Smooth muscle cell (in vitro differentiated cells): ENCODE data around the gene NXNL1. TPM values are rescaled to one million over a fixed set of nuclear protein-coding genes. Genes with fewer than 3 reads are reported as not detected.

Experiments
- DNase-seq: peaks from one replicate; lab custom pipeline; 2025; ENCODE audit not compliant: unreplicated experiment; lab: John Stamatoyannopoulos, UW
- H2AFZ ChIP-seq: fragments of 200-600 bp; sonication (generic); 2 replicates; pipeline ENCODE4 v1.6.0; 2016; ENCODE audit warnings: antibody characterized with exemption, low read depth, mild to moderate bottlenecking
- H3F3A ChIP-seq: fragments of 200-600 bp; sonication (generic); 2 replicates; pipeline ENCODE4 v1.6.0; 2017; ENCODE audit warnings: antibody characterized with exemption, low read depth
- H3K27ac ChIP-seq: fragments of 200-600 bp; sonication (generic); 2 replicates; pipeline ENCODE4 v1.5.1; 2016; ENCODE audit warnings: low read depth, mild to moderate bottlenecking
- H3K27me3 ChIP-seq: fragments of 200-600 bp; sonication (generic); 2 replicates; pipeline ENCODE4 v1.6.1; 2016; ENCODE audit warnings: low read depth, mild to moderate bottlenecking
- H3K36me3 ChIP-seq: fragments of 200-600 bp; sonication (generic); 2 replicates; pipeline ENCODE4 v1.5.1; 2016; ENCODE audit warnings: low read depth
- H3K4me1 ChIP-seq: fragments of 200-600 bp; sonication (generic); 2 replicates; pipeline ENCODE4 v1.5.1; 2016; ENCODE audit warnings: low read depth
- H3K4me2 ChIP-seq: fragments of 200-600 bp; sonication (generic); 2 replicates; pipeline ENCODE4 v1.6.0; 2016; ENCODE audit warnings: mild to moderate bottlenecking
- H3K4me3 ChIP-seq: fragments of 200-600 bp; sonication (generic); 2 replicates; pipeline ENCODE4 v1.5.1; 2016; ENCODE audit warnings: mild to moderate bottlenecking
- H3K79me2 ChIP-seq: fragments of 200-600 bp; sonication (generic); 2 replicates; pipeline ENCODE4 v1.6.0; 2016; ENCODE audit warnings: low read depth, mild to moderate bottlenecking
- H3K9ac ChIP-seq: fragments of 200-600 bp; sonication (generic); 2 replicates; pipeline ENCODE4 v1.6.0; 2016; ENCODE audit warnings: low read depth
- H3K9me3 ChIP-seq: fragments of 200-600 bp; sonication (generic); replicated peaks from 2 replicates; pipeline ENCODE4 v1.5.1; 2016; ENCODE audit warnings: low read depth
- H4K20me1 ChIP-seq: fragments of 200-600 bp; sonication (generic); 2 replicates; pipeline ENCODE4 v1.6.0; 2016; ENCODE audit warnings: low read depth
- WGBS: methylation state at CpG from one replicate; pipeline ENCODE4 v1.1.7; 2016; ENCODE audit warnings: low lambda C conversion rate; 5-methylcytosine and 5-hydroxymethylcytosine counted together
- polyA plus RNA-seq: library from polyadenylated mRNA; unstranded; fragments of >200 nt; fragmentation: Nextera tagmentation; extraction: Ambion mirVana; gene quantifications from 2 replicates; pipeline ENCODE4 v1.2.1, GENCODE V29; 2016
- total RNA-seq: library from RNA; depleted of rRNA; stranded (reverse); fragments of >200 nt; gene quantifications from 2 replicates; pipeline ENCODE4 v1.2.3, GENCODE V29; 2014
- TF ChIP-seq, protein P1 (sequence below): fragments of 200-600 bp; sonication (generic); IDR thresholded peaks from 2 replicates; pipeline ENCODE4 v1.5.1; 2017; ENCODE audit warnings: borderline replicate concordance, mild to moderate bottlenecking, antibody characterized with exemption; ENCODE audit not compliant: insufficient read depth, poor library complexity, severe bottlenecking

The NXNL1 gene
- total and polyA plus RNA-seq, 2 experiments from 2014 or later, result 0.45 TPM; not detected in 1

- 0% methylated on average over 19 of the region's 31 CpGs for WGBS
- Histone ChIP-seq H2AFZ (peak overlapping the region; percentile 17), H3K27ac (peak overlapping the region; percentile 63), H3K4me2 (peak overlapping the region; percentile 82), H3K9me3 (no peaks in the 10 kb centered on the region), H3K36me3 (no peaks in the 10 kb centered on the region), H3K79me2 (peaks cover 33% of the 10 kb centered on the region), H3K27me3 (no peaks in the 10 kb centered on the region), H3K4me1 (peaks cover 13% of the 10 kb centered on the region), H3K4me3 (peak overlapping the region; percentile 83), H3K9ac (peak overlapping the region; percentile 65), H4K20me1 (peaks cover 10% of the 10 kb centered on the region), H3F3A (no peaks in the 10 kb centered on the region)
- TF ChIP-seq, protein P1, sequence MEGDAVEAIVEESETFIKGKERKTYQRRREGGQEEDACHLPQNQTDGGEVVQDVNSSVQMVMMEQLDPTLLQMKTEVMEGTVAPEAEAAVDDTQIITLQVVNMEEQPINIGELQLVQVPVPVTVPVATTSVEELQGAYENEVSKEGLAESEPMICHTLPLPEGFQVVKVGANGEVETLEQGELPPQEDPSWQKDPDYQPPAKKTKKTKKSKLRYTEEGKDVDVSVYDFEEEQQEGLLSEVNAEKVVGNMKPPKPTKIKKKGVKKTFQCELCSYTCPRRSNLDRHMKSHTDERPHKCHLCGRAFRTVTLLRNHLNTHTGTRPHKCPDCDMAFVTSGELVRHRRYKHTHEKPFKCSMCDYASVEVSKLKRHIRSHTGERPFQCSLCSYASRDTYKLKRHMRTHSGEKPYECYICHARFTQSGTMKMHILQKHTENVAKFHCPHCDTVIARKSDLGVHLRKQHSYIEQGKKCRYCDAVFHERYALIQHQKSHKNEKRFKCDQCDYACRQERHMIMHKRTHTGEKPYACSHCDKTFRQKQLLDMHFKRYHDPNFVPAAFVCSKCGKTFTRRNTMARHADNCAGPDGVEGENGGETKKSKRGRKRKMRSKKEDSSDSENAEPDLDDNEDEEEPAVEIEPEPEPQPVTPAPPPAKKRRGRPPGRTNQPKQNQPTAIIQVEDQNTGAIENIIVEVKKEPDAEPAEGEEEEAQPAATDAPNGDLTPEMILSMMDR, result no peak
- peak; percentile 100 for DNase-seq
These were observed 8.8 kb upstream of the NXNL1 start for GRCh38 chr19:17469481-17470067.

DNA sequence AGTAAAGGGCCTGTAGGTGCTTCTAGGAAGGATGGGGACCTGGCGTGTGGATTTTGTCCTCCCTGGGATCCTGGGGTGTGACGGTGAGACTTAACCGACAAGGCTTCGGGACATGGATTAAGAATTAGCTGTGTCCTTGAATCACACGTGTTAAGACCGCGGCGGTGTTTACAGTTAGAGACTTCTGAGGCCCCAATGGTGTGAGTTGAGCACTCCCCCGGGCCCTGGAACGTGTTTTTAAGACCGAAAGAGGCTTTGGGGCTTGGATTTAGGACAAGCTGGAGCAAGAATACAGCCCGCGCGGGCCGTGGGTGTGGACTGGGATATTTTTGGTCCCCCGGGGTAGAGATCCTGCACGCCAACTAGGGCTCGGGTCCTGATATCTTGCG, 8.4 kb upstream of the NXNL1 start:
- H3K4me1 ChIP-seq, result peaks cover 13% of the 10 kb centered on the region
- H3K9me3 ChIP-seq, result no peaks in the 10 kb centered on the region
- TF ChIP-seq, protein P1, result no peak
- peaks cover 10% of the 10 kb centered on the region for H4K20me1 ChIP-seq
- no peaks in the 10 kb centered on the region for H3K36me3 ChIP-seq
- no peak overlapping the region for H3K9ac ChIP-seq
- 3% methylated on average over 19 of the region's 19 CpGs for WGBS
- peak overlapping the region; percentile 82 for H3K4me2 ChIP-seq
- peak overlapping the region; percentile 17 for H2AFZ ChIP-seq
- peaks cover 30% of the 10 kb centered on the region for H3K79me2 ChIP-seq
- H3K27me3 ChIP-seq, result no peaks in the 10 kb centered on the region
- peak overlapping the region; percentile 63 for H3K27ac ChIP-seq
- peak overlapping the region; percentile 83 for H3K4me3 ChIP-seq
- no peak for DNase-seq
- no peaks in the 10 kb centered on the region for H3F3A ChIP-seq

GRCh38 chr19:17468302-17469091, 7.8 kb upstream of the NXNL1 start:
- Histone ChIP-seq H3K4me3 (peak overlapping the region; percentile 83), H3K9ac (no peak overlapping the region), H3K4me1 (peaks cover 13% of the 10 kb centered on the region), H3K36me3 (no peaks in the 10 kb centered on the region), H3K27me3 (no peaks in the 10 kb centered on the region), H4K20me1 (peaks cover 10% of the 10 kb centered on the region), H3K27ac (no peak overlapping the region), H2AFZ (no peak overlapping the region), H3K4me2 (peak overlapping the region; percentile 82), H3K9me3 (no peaks in the 10 kb centered on the region), H3K79me2 (peaks cover 25% of the 10 kb centered on the region), H3F3A (no peaks in the 10 kb centered on the region)
- TF ChIP-seq, protein P1, result no peak
- DNase-seq, result no peak
- 73% methylated on average over 25 of the region's 25 CpGs for WGBS
